GM19395 (cell line): ENCODE results near the gene MAP3K13.
"Not testable (repeated sequence)": the region's sequence is repeated elsewhere in the genome, so short reads cannot be mapped to it uniquely, and the experiment has no call there.

Experiments used
- ATAC-seq: cut with Tn5 transposase; IDR thresholded peaks from one replicate; pipeline ENCODE4 v1.9.1; 2021; ENCODE audit warnings: mild to moderate bottlenecking, moderate library complexity; ENCODE audit not compliant: unreplicated experiment

MAP3K13 gene

GRCh38 chr3:185387646-185388045 is 24.7 kb downstream of the MAP3K13 start:
- no peak for ATAC-seq

GRCh38 chr3:185393055-185393454 is 30.1 kb downstream of the MAP3K13 start:
- no peak for ATAC-seq

DNA sequence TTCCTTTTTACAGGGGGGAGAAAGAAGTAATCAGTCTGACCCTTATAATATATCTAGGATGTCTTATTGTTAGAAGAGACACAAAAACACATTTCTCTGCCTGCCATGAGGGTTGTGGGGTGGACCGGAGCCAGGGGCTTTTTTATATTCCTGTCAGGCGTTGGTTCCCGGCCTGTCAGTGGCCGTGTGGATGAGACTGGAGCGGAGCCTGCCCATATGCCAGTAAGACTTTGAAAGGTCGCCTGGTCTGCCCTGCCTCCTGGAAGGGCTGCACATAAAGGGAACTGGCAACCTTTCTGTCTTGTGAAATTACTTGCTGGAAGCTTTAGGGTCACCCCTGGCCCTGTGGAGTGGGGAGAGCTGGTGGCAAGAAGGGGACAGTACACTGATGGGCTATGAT is 34.7 kb downstream of the MAP3K13 start:
- no peak for ATAC-seq

GRCh38 chr3:185399737-185400667 is 37.1 kb downstream of the MAP3K13 start:
- ATAC-seq = no peak

GRCh38 chr3:185400866-185401265 is 37.9 kb downstream of the MAP3K13 start:
- no peak for ATAC-seq

DNA sequence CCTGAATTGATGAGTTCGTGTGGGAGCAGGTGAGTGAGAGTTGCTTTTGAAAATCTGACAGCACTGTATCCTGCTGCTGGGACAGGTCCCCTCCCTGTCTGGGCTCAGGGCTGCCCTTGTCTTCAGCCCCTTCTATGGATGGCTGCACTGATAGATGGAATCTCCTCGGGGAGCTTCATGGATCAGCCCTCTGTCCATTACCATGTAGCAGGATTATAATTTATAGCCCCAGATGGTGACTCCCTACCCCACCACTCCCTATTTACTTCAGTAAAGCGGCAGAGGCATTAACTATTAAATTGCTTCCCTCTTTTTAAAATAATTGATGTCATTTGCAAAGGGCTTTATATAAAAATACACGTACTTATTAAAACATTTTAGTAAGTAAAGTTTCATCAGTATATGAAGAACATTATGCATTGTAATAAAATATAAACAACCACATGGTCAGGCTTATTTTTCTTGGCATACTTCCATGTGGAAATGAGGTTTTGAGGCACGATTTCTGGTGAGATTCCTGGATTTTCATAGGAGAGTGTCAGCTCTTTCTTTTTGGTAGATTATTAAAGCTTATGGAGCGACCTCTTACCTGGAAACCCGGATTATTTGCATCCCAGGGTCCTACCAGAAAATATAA is 38.5 kb downstream of the MAP3K13 start:
- no peak for ATAC-seq

DNA sequence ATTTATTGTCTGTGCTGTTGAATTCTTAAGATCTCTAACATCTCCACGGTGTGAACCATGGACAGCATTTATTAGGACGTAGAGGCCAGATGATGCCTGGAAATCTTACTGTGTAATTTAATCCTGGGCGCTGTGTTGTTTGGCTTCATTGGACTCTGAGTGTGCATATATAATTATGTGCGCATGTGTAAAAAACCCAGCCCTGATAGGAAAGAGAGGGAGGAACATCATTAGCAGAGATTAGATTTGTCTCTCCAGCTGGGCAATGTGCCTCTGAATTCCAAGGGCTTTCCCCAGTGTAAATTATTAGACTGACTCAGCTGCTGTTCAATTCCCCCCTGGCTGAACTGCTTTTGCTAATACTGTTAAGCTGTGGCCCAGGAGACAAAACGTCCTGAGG is 39.6 kb downstream of the MAP3K13 start:
- ATAC-seq = no peak

DNA sequence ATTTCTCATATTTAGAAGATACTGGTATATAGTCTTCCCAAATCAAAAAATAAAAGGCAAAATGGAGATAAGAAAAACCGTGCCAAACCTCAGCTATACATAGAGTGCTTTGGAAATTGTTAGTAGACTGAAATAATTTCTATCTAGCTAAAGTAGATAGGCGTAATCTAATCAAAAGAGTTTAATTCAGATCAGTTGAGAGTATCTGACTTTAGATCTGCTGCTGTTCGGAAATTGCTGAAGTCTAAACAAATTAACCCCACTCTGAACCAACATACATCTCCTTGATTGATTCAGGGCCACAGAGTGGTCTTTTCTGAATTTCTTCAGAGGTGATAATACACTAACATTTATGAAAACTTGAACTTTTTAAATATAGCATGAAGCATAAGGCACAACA is 40.1 kb downstream of the MAP3K13 start:
- ATAC-seq = no peak

GRCh38 chr3:185405243-185405642 is 42.3 kb downstream of the MAP3K13 start:
- ATAC-seq = no peak

DNA sequence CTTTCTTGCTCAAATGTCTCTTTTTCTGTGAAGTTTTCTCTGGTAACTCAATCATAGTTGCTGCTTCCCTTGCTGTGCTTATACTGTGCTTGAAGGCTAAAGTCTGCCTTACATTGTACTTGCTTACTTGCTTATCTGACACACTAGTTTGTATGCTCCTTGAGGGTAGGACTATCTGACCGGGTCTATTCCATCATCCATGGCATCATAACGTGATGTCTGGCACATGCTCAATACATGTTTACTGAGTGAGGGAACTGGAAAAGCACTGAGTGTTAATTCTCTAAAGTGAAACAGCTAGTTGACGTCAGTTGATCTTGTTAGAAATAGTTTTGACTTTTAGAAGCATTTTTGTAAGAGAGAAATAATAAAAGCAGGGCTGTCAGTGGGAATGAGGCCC is 42.7 kb downstream of the MAP3K13 start:
- ATAC-seq = no peak

- ATAC-seq = no peak
Measured at GRCh38 chr3:185406121-185406620, 43.2 kb downstream of the MAP3K13 start.

DNA sequence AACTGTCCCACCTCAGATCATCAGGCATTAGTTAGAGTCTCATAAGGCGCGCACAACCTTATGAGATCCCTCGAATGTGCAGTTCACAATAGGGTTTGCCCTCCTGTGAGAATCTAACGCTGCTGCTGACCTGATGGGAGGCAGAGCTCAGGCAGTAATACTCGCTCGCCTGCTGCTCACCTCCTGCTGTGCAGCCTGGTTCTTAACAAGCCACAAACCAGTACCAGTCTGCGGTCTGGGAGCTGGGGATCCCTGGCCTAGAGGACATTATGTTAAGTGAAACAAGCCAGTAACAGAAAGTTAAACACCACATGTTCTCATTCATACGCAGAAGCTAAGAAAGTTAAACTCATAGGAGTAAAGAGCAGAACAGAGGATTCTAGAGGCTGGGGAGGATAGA is 47.0 kb downstream of the MAP3K13 start:
- ATAC-seq = no peak

DNA sequence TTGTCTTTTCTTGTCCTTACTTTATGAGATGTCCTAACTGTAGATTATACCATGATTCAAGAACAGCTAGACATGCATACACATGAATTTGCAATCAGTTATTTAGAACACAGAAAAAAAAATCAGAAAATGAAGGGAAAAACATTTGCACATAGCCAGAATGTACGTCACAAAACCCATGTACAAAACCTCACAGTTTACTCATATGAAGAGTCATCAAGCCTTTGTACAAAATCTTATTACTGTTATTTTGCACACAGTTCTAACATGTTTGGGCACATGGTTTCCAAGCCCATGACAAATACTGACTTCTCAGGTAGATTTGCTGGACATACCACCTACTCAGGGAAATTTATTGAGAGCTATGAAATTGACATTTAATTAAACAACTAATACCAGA is 48.2 kb downstream of the MAP3K13 start:
- no peak for ATAC-seq

DNA sequence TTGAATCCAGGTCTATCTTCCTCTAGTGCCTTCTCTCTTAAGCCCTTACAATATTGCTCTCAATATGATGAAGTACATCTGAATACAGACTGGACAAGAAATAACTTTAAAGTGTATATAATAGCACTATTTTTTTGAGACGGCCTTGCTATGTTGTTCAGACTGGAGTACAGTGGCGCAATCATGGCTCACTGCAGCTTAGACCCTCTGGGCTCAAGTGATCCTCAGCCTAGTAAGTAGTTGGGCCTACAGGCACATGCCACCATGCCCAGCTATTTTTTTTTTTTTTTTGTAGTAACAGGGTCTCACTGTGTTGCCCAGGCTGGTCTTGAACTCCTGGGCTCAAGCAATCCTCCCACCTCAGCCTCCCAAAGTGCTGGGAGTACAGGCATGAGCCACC is 53.6 kb downstream of the MAP3K13 start:
- no peak for ATAC-seq

DNA sequence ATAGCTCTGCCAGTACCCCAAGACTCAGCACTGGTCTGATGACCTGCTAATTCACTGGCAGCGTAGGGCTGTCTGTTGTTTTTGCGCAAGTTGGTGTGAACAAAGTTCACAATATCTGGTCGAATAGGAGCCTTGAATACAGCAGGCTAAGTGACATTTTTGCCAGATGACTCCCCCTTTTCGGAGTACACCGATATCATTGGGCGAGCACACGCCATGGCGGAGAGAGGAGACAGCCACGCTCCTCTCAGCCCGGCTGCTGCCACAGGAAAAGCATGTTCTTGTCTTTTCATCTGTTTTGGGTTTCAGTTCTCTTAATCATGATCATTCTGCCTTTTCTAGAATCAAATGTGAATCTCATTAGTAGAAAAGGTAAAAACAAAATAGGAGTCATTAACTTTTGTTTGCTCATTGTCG is 55.6 kb downstream of the MAP3K13 start:
- ATAC-seq = not testable (repeated sequence)

DNA sequence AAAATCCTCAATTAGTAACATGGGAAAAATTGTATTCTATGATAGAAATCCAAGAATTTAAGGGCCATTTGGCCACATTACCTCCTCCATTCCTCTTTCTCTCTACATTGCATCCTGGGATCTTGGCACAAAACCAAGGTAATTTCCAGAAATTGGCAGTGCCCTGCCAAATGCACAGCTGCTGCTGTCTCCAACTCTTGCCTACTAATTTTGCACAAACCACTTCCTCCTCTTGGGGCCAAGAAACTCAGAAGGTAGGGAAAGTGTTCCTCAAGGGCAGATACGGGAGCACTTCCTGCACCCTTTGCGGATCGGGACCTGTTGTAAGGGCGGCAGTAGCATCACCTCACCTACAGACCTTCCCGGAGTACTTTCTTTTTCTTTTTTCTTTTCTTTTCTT is 57.8 kb downstream of the MAP3K13 start:
- no peak for ATAC-seq

DNA sequence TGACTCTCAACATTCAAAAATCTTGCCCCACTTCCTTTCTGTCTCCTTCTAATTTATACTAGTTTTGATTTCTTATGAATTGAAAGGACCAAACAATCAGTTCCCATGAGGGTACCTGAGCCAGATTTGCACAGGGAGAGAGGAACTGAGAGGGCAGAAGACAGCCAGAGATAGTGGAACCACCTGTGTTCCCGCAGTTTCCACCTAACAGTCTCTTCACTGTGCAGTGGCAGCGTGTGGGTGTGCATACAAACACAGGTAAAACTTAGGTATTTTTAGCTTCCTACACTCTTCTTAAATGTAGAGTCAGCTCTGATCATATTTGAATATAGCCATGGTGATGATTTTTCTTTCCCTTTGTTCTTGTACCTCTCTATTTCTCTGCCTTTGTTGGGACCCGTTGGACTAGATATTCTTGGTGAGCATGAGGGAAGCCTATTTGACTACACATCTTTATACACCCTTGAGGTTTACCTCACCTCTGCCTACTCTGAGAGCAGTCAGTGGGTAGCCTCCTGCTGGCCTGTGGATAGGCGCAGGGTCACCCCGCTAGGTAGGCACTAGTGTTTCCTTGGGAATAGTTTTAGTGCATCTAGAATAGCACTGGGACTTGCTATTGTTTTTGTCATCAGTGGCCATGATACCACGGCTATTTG is 58.8 kb downstream of the MAP3K13 start:
- ATAC-seq = no peak

DNA sequence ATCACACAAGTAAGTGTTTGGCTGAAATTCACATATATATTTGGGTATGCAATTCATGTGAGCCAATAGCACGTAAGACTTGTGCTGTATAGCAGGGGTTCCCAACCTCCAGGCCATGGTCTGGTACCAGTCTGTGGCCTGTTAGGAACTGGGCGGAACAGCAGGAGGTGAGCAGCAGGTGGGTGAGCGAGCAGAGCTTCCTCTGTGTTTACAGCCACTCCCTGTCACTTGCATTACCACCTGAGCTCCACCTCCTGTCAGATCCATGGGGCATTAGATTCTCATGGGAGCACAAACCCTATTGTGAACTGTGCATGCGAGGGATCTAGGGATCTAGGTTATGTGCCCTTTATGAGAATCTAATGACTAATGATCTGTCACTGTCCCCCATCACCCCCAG is 59.7 kb downstream of the MAP3K13 start:
- ATAC-seq = no peak

DNA sequence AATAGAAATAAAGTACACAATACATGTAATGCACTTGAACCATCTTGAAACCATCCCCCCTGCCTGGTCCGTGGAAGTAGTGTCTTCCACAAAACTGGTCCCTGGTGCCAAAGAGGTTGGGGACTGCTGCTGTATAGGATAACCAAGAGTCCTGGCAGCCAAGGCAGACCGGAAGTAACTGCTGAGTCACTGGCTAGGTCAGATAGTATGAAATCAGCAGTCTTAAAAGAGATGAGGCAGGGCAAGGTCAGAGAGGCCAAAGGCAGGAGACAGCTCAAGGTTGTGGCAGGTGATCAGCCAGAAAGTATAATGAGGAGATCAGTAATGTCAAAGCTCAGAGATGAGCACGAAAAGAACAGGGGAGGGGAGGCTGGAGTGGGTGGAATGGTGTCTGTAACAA is 60.2 kb downstream of the MAP3K13 start:
- no peak for ATAC-seq

DNA sequence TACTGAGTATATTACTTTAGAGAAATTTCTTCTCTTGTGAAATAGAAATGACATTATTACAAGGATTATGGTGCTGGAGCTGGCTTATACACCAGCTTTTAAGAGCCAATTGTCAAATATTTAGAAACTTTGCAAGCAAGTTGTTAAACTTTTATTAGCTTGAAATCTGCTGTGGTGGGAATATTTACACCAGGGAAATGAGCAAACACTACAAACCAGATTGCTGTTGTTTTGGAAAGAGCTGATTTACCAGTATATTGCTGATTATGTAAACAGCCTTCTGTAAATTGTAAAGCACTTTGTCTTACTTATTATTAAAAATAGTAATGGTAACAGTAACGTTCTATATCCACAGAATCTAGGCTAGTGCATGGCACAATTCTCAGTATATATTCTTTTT is 61.5 kb downstream of the MAP3K13 start:
- ATAC-seq = no peak

DNA sequence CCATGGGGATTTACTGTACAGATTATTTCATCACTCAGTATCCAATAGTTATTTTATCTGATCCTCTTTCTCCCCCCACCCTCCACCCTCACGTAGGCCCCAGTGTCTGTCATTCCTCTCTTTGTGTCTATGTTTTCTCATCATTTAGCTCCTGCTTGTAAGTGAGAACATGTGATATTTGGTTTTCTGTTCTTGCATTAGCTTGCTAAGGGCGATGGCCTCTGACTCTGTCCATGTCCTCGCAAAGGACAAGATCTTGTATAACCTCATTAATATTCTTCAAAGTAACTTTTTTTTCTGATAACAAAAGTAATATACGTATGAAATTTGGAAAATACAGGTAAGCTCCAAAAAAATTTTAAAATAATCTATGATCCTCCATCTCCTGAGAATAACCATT is 67.4 kb downstream of the MAP3K13 start:
- ATAC-seq = no peak
